HepG2 (cell line): ENCODE data around the gene ETFB. TPM values are rescaled to one million over a fixed set of nuclear protein-coding genes. Genes with fewer than 3 reads are reported as not detected.

ENCODE experiments used
- ARID5B ChIP-seq: IDR thresholded peaks from 2 replicates; pipeline ENCODE4 v1.4.0; 2020; ENCODE audit warnings: mild to moderate bottlenecking, missing genetic modification reagents
- ARNT2 ChIP-seq: sonication (generic); formaldehyde crosslinking; IDR thresholded peaks from 2 replicates; pipeline ENCODE4 v1.8.0; 2022; ENCODE audit warnings: mild to moderate bottlenecking, low read depth, missing genetic modification reagents, moderate library complexity
- HOMEZ ChIP-seq: IDR thresholded peaks from 2 replicates; pipeline ENCODE4 v1.6.1; 2016; ENCODE audit warnings: low read depth
- KLF12 ChIP-seq: sonication (generic); formaldehyde crosslinking; IDR thresholded peaks from 2 replicates; pipeline ENCODE4 v1.4.0; 2020; ENCODE audit warnings: missing genetic modification reagents, borderline replicate concordance
- KLF16 ChIP-seq, 2 experiments: sonication (generic) in 1 of 2; formaldehyde crosslinking in 1 of 2; IDR thresholded peaks; 2 replicates each; pipeline versions ENCODE4 v1.6.1 to v1.8.0; 2016 to 2023; ENCODE audit warnings: missing genetic modification reagents in 2 of 2, missing compliant biosample characterization in 1 of 2
- MEIS2 ChIP-seq: sonication (generic); formaldehyde crosslinking; IDR thresholded peaks from 2 replicates; pipeline ENCODE4 v1.9.0; 2021; ENCODE audit warnings: mild to moderate bottlenecking, missing genetic modification reagents
- NCOA1 ChIP-seq: sonication (generic); formaldehyde crosslinking; IDR thresholded peaks from 2 replicates; pipeline ENCODE4 v1.9.0; 2021; ENCODE audit warnings: missing genetic modification reagents
- NCOA2 ChIP-seq: sonication (generic); formaldehyde crosslinking; IDR thresholded peaks from 2 replicates; pipeline ENCODE4 v1.8.0; 2022; ENCODE audit warnings: inconsistent platforms
- SNAPC4 ChIP-seq: sonication (generic); formaldehyde crosslinking; IDR thresholded peaks from 2 replicates; pipeline ENCODE4 v1.4.0; 2020; ENCODE audit warnings: mild to moderate bottlenecking, missing genetic modification reagents
- SP140L ChIP-seq: sonication (generic); formaldehyde crosslinking; IDR thresholded peaks from 2 replicates; pipeline ENCODE4 v1.4.0; 2020; ENCODE audit warnings: missing genetic modification reagents, borderline replicate concordance
- THAP9 ChIP-seq: sonication (generic); formaldehyde crosslinking; IDR thresholded peaks from 2 replicates; pipeline ENCODE4; 2020; ENCODE audit warnings: missing genetic modification reagents, mild to moderate bottlenecking, borderline replicate concordance
- ZNF264 ChIP-seq: sonication (generic); formaldehyde crosslinking; IDR thresholded peaks from 2 replicates; pipeline ENCODE4 v1.4.0; 2020; ENCODE audit warnings: missing genetic modification reagents
- ZSCAN31 ChIP-seq: sonication (generic); formaldehyde crosslinking; IDR thresholded peaks from 2 replicates; pipeline ENCODE4 v1.5.0; 2020; ENCODE audit warnings: low read depth, mild to moderate bottlenecking, missing genetic modification reagents
- polyA plus RNA-seq, 8 experiments: library from polyadenylated mRNA; depleted of rRNA in 3 of 8; stranded (reverse) in 7 of 8; unstranded in 1 of 8; fragments of >200 nt; fragmentation: Illumina TruSeq in 4 of 8; extraction: Trizol in 4 of 8; gene quantifications; 2 replicates each; pipeline versions ENCODE4 v1.2.1 to v1.2.3, GENCODE V29; 2011 to 2016; ENCODE audit warnings: low read depth in 4 of 8, missing spikeins in 1 of 8, mixed read lengths in 1 of 8; ENCODE audit not compliant: insufficient read depth in 1 of 8
- total RNA-seq, 5 experiments: library from RNA; depleted of rRNA; stranded (reverse); fragments of >200 nt; fragmentation: Illumina TruSeq; extraction: Trizol; gene quantifications; 2 replicates each; pipeline ENCODE4 v1.2.3, GENCODE V29; 2016; ENCODE audit warnings: low read depth in 1 of 5
- TF ChIP-seq, protein P1 (sequence below): sonication (generic); formaldehyde crosslinking; IDR thresholded peaks from 2 replicates; pipeline ENCODE4 v1.4.0; 2020; ENCODE audit warnings: missing genetic modification reagents

The ETFB gene
- total and polyA plus RNA-seq, 2 of the 13 experiments (the other 11 are each of a cell fraction or from before 2014, with no cell fraction given) = 678 to 1,314 TPM

- TF ChIP-seq THAP9 (CRISPR knock-in tag) (no peak), HOMEZ (CRISPR knock-in tag) (no peak), NCOA1 (0 out of 2 replicates have a peak, but pooled peaks have one; percentile 72), KLF12 (no peak), ZSCAN31 (CRISPR knock-in tag) (no peak), ARNT2 (CRISPR knock-in tag) (no peak), MEIS2 (CRISPR knock-in tag) (peak; percentile 86; the same call in 1 of the 2 replicates), ZNF264 (0 out of 2 replicates have a peak, but pooled peaks have one; percentile 18), ARID5B (CRISPR knock-in tag) (peak; percentile 82), NCOA2 (CRISPR knock-in tag) (peak; percentile 94), SNAPC4 (CRISPR knock-in tag) (no peak), SP140L (CRISPR knock-in tag) (no peak), KLF16 (CRISPR knock-in tag; IDR thresholded peaks at IDR 0.05) (no peak; a peak in 1 of 4 replicates)
- TF ChIP-seq, protein P1, sequence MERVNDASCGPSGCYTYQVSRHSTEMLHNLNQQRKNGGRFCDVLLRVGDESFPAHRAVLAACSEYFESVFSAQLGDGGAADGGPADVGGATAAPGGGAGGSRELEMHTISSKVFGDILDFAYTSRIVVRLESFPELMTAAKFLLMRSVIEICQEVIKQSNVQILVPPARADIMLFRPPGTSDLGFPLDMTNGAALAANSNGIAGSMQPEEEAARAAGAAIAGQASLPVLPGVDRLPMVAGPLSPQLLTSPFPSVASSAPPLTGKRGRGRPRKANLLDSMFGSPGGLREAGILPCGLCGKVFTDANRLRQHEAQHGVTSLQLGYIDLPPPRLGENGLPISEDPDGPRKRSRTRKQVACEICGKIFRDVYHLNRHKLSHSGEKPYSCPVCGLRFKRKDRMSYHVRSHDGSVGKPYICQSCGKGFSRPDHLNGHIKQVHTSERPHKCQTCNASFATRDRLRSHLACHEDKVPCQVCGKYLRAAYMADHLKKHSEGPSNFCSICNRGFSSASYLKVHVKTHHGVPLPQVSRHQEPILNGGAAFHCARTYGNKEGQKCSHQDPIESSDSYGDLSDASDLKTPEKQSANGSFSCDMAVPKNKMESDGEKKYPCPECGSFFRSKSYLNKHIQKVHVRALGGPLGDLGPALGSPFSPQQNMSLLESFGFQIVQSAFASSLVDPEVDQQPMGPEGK (CRISPR knock-in tag) = 0 out of 2 replicates have a peak, but pooled peaks have one; percentile 63
These were observed 11.4 kb downstream of the ETFB start (continued) for GRCh38 chr19:51354742-51355148.
